ENCODE results near the gene DENND1B. TPM values are rescaled to one million over a fixed set of nuclear protein-coding genes. Genes with fewer than 3 reads are reported as not detected.

The DENND1B gene
- total RNA-seq, 1 donor from 2014 or later = 13.1 TPM

- TF ChIP-seq CTCF (IDR thresholded peaks at IDR 0.05) = no peak
- TF ChIP-seq EZH2phosphoT487 (IDR thresholded peaks at IDR 0.05) = no peak
- TF ChIP-seq EZH2 (IDR thresholded peaks at IDR 0.05) = no peak
- H3K9me3 ChIP-seq (ENCODE audit: low read depth) = no peaks in the 10 kb centered on the region
- peak overlapping the region; percentile 14 for H3K4me3 ChIP-seq
- no peak overlapping the region for H3K9ac ChIP-seq
- peaks cover 46% of the 10 kb centered on the region for H3K4me1 ChIP-seq
- peak; percentile 29 for DNase-seq (ENCODE audit: low spot score)
- no peaks in the 10 kb centered on the region for H3F3A ChIP-seq (ENCODE audit: low read depth)
- H3K36me3 ChIP-seq = no peaks in the 10 kb centered on the region
- Mint-ChIP-seq H3K4me3 (peak overlapping the region; percentile 8), H3K9me3 (no peaks in the 10 kb centered on the region), H3K27ac (peak overlapping the region; percentile 21), H3K27me3 (ENCODE audit: insufficient read depth, low read depth) (no peaks in the 10 kb centered on the region), H3K36me3 (no peaks in the 10 kb centered on the region), H3K4me1 (peaks cover 47% of the 10 kb centered on the region)
- H3K27ac ChIP-seq = no peak overlapping the region
- no peaks in the 10 kb centered on the region for H3K79me2 ChIP-seq (ENCODE audit: low read depth)
- H3K27me3 ChIP-seq = no peaks in the 10 kb centered on the region
- H3K4me2 ChIP-seq = peak overlapping the region; percentile 23
- H4K20me1 ChIP-seq (ENCODE audit: low read depth) = no peaks in the 10 kb centered on the region
- no peak overlapping the region for H2AFZ ChIP-seq (replicated peaks)
Observed at GRCh38 chr1:197675583-197676208, 99.6 kb downstream of the DENND1B start.

GRCh38 chr1:197674286-197674685, 101.0 kb downstream of the DENND1B start:
- Histone ChIP-seq H3K36me3 (no peaks in the 10 kb centered on the region), H3F3A (ENCODE audit: low read depth) (no peaks in the 10 kb centered on the region), H3K79me2 (ENCODE audit: low read depth) (no peaks in the 10 kb centered on the region), H3K9ac (no peak overlapping the region), H3K4me2 (peak overlapping the region; percentile 60), H3K4me3 (peak overlapping the region; percentile 9), H3K27me3 (no peaks in the 10 kb centered on the region), H4K20me1 (ENCODE audit: low read depth) (no peaks in the 10 kb centered on the region), H2AFZ (replicated peaks) (no peak overlapping the region), H3K9me3 (ENCODE audit: low read depth) (no peaks in the 10 kb centered on the region), H3K4me1 (peaks cover 46% of the 10 kb centered on the region), H3K27ac (no peak overlapping the region)
- no peaks in the 10 kb centered on the region for H3K36me3 Mint-ChIP-seq
- H3K4me1 Mint-ChIP-seq = peaks cover 48% of the 10 kb centered on the region
- peak overlapping the region; percentile 90 for H3K27ac Mint-ChIP-seq
- peak overlapping the region; percentile 46 for H3K4me3 Mint-ChIP-seq
- H3K27me3 Mint-ChIP-seq (ENCODE audit: insufficient read depth, low read depth) = no peaks in the 10 kb centered on the region
- DNase-seq (ENCODE audit: low spot score) = peak; percentile 77
- no peaks in the 10 kb centered on the region for H3K9me3 Mint-ChIP-seq
- TF ChIP-seq CTCF (IDR thresholded peaks at IDR 0.05) = no peak
- no peak for TF ChIP-seq EZH2phosphoT487 (IDR thresholded peaks at IDR 0.05)
- TF ChIP-seq EZH2 (IDR thresholded peaks at IDR 0.05) = no peak

GRCh38 chr1:197673292-197673691, 102.0 kb downstream of the DENND1B start:
- H3K27me3 ChIP-seq = no peaks in the 10 kb centered on the region
- no peaks in the 10 kb centered on the region for H3F3A ChIP-seq (ENCODE audit: low read depth)
- TF ChIP-seq EZH2phosphoT487 (IDR thresholded peaks at IDR 0.05) (no peak), CTCF (IDR thresholded peaks at IDR 0.05) (no peak), EZH2 (IDR thresholded peaks at IDR 0.05) (no peak)
- H3K27me3 Mint-ChIP-seq (ENCODE audit: insufficient read depth, low read depth) = no peaks in the 10 kb centered on the region
- H3K9ac ChIP-seq = no peak overlapping the region
- no peaks in the 10 kb centered on the region for H3K9me3 Mint-ChIP-seq
- H3K4me3 ChIP-seq = no peak overlapping the region
- H3K4me1 Mint-ChIP-seq = peaks cover 48% of the 10 kb centered on the region
- H3K36me3 ChIP-seq = no peaks in the 10 kb centered on the region
- no peaks in the 10 kb centered on the region for H4K20me1 ChIP-seq (ENCODE audit: low read depth)
- no peak overlapping the region for H3K4me3 Mint-ChIP-seq
- peaks cover 46% of the 10 kb centered on the region for H3K4me1 ChIP-seq
- no peaks in the 10 kb centered on the region for H3K9me3 ChIP-seq (ENCODE audit: low read depth)
- H2AFZ ChIP-seq (replicated peaks) = no peak overlapping the region
- H3K27ac ChIP-seq = no peak overlapping the region
- H3K36me3 Mint-ChIP-seq = no peaks in the 10 kb centered on the region
- H3K79me2 ChIP-seq (ENCODE audit: low read depth) = no peaks in the 10 kb centered on the region
- no peak overlapping the region for H3K4me2 ChIP-seq
- no peak for DNase-seq (ENCODE audit: low spot score)
- H3K27ac Mint-ChIP-seq = no peak overlapping the region

Measured in neural progenitor cell (in vitro differentiated cells).